HepG2 (cell line): ENCODE data around the gene SEMA3B. TPM values are rescaled to one million over a fixed set of nuclear protein-coding genes. Genes with fewer than 3 reads are reported as not detected.
A peak's percentile ranks its signal among the peaks of the same experiment; 100 is the strongest.

Experiments used
- CHCHD3 ChIP-seq: sonication (generic); formaldehyde crosslinking; IDR thresholded peaks from 2 replicates; pipeline ENCODE4 v1.8.0; 2022; ENCODE audit warnings: mild to moderate bottlenecking, missing genetic modification reagents, moderate library complexity
- HES4 ChIP-seq: sonication (generic); formaldehyde crosslinking; IDR thresholded peaks from 2 replicates; pipeline ENCODE4 v1.9.0; 2021; ENCODE audit warnings: mild to moderate bottlenecking, missing genetic modification reagents, borderline replicate concordance
- HOXA5 ChIP-seq: sonication (generic); formaldehyde crosslinking; IDR thresholded peaks from 2 replicates; pipeline ENCODE4 v1.4.0; 2020; ENCODE audit warnings: missing genetic modification reagents
- JUNB ChIP-seq: sonication (generic); formaldehyde crosslinking; IDR thresholded peaks from 2 replicates; pipeline ENCODE4 v1.8.0; 2022; ENCODE audit warnings: missing genetic modification reagents, mild to moderate bottlenecking, borderline replicate concordance
- KLF6 ChIP-seq: IDR thresholded peaks from 2 replicates; pipeline ENCODE4 v1.8.0; 2016; ENCODE audit warnings: missing biosample characterization, missing genetic modification reagents
- MTA1 ChIP-seq: sonication (generic); formaldehyde crosslinking; IDR thresholded peaks from 2 replicates; pipeline ENCODE4 v1.4.0; 2020; ENCODE audit warnings: missing genetic modification reagents, mild to moderate bottlenecking, borderline replicate concordance
- NONO ChIP-seq, 2 experiments: fragments of 450-650 bp in 1 of 2; sonication (generic) in 1 of 2; formaldehyde crosslinking in 1 of 2; IDR thresholded peaks in 1 of 2; conservative IDR thresholded peaks in 1 of 2; 2 replicates each; pipeline versions ENCODE4 v1.6.1 to v1.8.0; 2017 to 2022; ENCODE audit warnings: mild to moderate bottlenecking in 1 of 2, missing genetic modification reagents in 1 of 2, moderate library complexity in 1 of 2
- NRL ChIP-seq: sonication (generic); formaldehyde crosslinking; IDR thresholded peaks from 2 replicates; pipeline ENCODE4 v1.5.0; 2020; ENCODE audit warnings: missing genetic modification reagents, mild to moderate bottlenecking, moderate library complexity, borderline replicate concordance
- POGZ ChIP-seq: sonication (generic); formaldehyde crosslinking; IDR thresholded peaks from 2 replicates; pipeline ENCODE4 v1.4.0; 2020; ENCODE audit warnings: mild to moderate bottlenecking, missing genetic modification reagents
- REL ChIP-seq: sonication (generic); formaldehyde crosslinking; conservative IDR thresholded peaks from 2 replicates; pipeline ENCODE4 v1.8.0; 2022; ENCODE audit warnings: mild to moderate bottlenecking, missing genetic modification reagents, moderate library complexity
- SALL1 ChIP-seq: sonication (generic); formaldehyde crosslinking; IDR thresholded peaks from 2 replicates; pipeline ENCODE4 v1.8.0; 2022; ENCODE audit warnings: mild to moderate bottlenecking, missing genetic modification reagents
- SKIL ChIP-seq: sonication (generic); formaldehyde crosslinking; IDR thresholded peaks from 2 replicates; pipeline ENCODE4 v1.8.0; 2022; ENCODE audit warnings: missing genetic modification reagents, mild to moderate bottlenecking, moderate library complexity, borderline replicate concordance
- SMARCE1 ChIP-seq: fragments of 450-650 bp; IDR thresholded peaks from 2 replicates; pipeline ENCODE4 v1.6.1; 2017; ENCODE audit warnings: borderline replicate concordance
- ZMAT3 ChIP-seq: sonication (generic); formaldehyde crosslinking; conservative IDR thresholded peaks from 2 replicates; pipeline ENCODE4 v1.7.0; 2021; ENCODE audit warnings: missing genetic modification reagents
- ZNF292 ChIP-seq: sonication (generic); formaldehyde crosslinking; IDR thresholded peaks from 2 replicates; pipeline ENCODE4 v1.8.1; 2022; ENCODE audit warnings: mild to moderate bottlenecking, low read depth, missing genetic modification reagents, borderline replicate concordance
- ZNF460 ChIP-seq: sonication (generic); formaldehyde crosslinking; IDR thresholded peaks from 2 replicates; pipeline ENCODE4 v1.5.1; 2020; ENCODE audit warnings: missing genetic modification reagents, mild to moderate bottlenecking, borderline replicate concordance
- ZNF652 ChIP-seq: IDR thresholded peaks from 2 replicates; pipeline ENCODE4 v1.6.1; 2016; ENCODE audit warnings: low read depth, borderline replicate concordance
- ZNF724P ChIP-seq: sonication (generic); formaldehyde crosslinking; IDR thresholded peaks from 2 replicates; pipeline ENCODE4 v1.8.0; 2022; ENCODE audit warnings: missing genetic modification reagents, borderline replicate concordance
- ZNF790 ChIP-seq: sonication (generic); formaldehyde crosslinking; IDR thresholded peaks from 2 replicates; pipeline ENCODE4 v1.8.0; 2022; ENCODE audit warnings: missing genetic modification reagents, mild to moderate bottlenecking, borderline replicate concordance
- polyA plus RNA-seq, 8 experiments: library from polyadenylated mRNA; depleted of rRNA in 3 of 8; stranded (reverse) in 7 of 8; unstranded in 1 of 8; fragments of >200 nt; fragmentation: Illumina TruSeq in 4 of 8; extraction: Trizol in 4 of 8; gene quantifications; 2 replicates each; pipeline versions ENCODE4 v1.2.1 to v1.2.3, GENCODE V29; 2011 to 2016; ENCODE audit warnings: low read depth in 4 of 8, missing spikeins in 1 of 8, mixed read lengths in 1 of 8; ENCODE audit not compliant: insufficient read depth in 1 of 8
- total RNA-seq, 5 experiments: library from RNA; depleted of rRNA; stranded (reverse); fragments of >200 nt; fragmentation: Illumina TruSeq; extraction: Trizol; gene quantifications; 2 replicates each; pipeline ENCODE4 v1.2.3, GENCODE V29; 2016; ENCODE audit warnings: low read depth in 1 of 5
- TF ChIP-seq, protein P1 (sequence below): sonication (generic); formaldehyde crosslinking; IDR thresholded peaks from 2 replicates; pipeline ENCODE4 v1.5.1; 2020; ENCODE audit warnings: mild to moderate bottlenecking, missing genetic modification reagents, moderate library complexity
- TF ChIP-seq, protein P2 (sequence below): sonication (generic); formaldehyde crosslinking; IDR thresholded peaks from 2 replicates; pipeline ENCODE4 v1.4.0; 2020; ENCODE audit warnings: missing genetic modification reagents, borderline replicate concordance

The SEMA3B gene
- total and polyA plus RNA-seq, 2 of the 13 experiments (the other 11 are each of a cell fraction or from before 2014, with no cell fraction given), result 93.2 to 158 TPM

- peak; percentile 24; the same call in 1 of the 2 replicates for TF ChIP-seq ZNF790 (CRISPR knock-in tag)
- peak; percentile 99 for TF ChIP-seq ZNF652 (CRISPR knock-in tag)
- TF ChIP-seq CHCHD3, result no peak; the same call in 1 of the 2 replicates
- no peak for TF ChIP-seq SMARCE1
- peak; percentile 24; the same call in 1 of the 2 replicates for TF ChIP-seq HOXA5 (CRISPR knock-in tag)
- TF ChIP-seq ZNF292, result no peak
- no peak; the same call in 1 of the 2 replicates for TF ChIP-seq SKIL (CRISPR knock-in tag)
- TF ChIP-seq, protein P1, sequence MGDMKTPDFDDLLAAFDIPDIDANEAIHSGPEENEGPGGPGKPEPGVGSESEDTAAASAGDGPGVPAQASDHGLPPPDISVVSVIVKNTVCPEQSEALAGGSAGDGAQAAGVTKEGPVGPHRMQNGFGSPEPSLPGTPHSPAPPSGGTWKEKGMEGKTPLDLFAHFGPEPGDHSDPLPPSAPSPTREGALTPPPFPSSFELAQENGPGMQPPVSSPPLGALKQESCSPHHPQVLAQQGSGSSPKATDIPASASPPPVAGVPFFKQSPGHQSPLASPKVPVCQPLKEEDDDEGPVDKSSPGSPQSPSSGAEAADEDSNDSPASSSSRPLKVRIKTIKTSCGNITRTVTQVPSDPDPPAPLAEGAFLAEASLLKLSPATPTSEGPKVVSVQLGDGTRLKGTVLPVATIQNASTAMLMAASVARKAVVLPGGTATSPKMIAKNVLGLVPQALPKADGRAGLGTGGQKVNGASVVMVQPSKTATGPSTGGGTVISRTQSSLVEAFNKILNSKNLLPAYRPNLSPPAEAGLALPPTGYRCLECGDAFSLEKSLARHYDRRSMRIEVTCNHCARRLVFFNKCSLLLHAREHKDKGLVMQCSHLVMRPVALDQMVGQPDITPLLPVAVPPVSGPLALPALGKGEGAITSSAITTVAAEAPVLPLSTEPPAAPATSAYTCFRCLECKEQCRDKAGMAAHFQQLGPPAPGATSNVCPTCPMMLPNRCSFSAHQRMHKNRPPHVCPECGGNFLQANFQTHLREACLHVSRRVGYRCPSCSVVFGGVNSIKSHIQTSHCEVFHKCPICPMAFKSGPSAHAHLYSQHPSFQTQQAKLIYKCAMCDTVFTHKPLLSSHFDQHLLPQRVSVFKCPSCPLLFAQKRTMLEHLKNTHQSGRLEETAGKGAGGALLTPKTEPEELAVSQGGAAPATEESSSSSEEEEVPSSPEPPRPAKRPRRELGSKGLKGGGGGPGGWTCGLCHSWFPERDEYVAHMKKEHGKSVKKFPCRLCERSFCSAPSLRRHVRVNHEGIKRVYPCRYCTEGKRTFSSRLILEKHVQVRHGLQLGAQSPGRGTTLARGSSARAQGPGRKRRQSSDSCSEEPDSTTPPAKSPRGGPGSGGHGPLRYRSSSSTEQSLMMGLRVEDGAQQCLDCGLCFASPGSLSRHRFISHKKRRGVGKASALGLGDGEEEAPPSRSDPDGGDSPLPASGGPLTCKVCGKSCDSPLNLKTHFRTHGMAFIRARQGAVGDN, result peak; percentile 95
- TF ChIP-seq, protein P2, sequence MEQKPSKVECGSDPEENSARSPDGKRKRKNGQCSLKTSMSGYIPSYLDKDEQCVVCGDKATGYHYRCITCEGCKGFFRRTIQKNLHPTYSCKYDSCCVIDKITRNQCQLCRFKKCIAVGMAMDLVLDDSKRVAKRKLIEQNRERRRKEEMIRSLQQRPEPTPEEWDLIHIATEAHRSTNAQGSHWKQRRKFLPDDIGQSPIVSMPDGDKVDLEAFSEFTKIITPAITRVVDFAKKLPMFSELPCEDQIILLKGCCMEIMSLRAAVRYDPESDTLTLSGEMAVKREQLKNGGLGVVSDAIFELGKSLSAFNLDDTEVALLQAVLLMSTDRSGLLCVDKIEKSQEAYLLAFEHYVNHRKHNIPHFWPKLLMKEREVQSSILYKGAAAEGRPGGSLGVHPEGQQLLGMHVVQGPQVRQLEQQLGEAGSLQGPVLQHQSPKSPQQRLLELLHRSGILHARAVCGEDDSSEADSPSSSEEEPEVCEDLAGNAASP, result peak; percentile 26
- peak; percentile 31; the same call in 1 of the 2 replicates for TF ChIP-seq ZNF460 (CRISPR knock-in tag)
- TF ChIP-seq ZMAT3 (CRISPR knock-in tag), result 0 out of 2 replicates have a peak, but pooled peaks have one; percentile 55
- TF ChIP-seq JUNB, result no peak
- 0 out of 2 replicates have a peak, but pooled peaks have one; percentile 80 for TF ChIP-seq REL (CRISPR knock-in tag)
- no peak for TF ChIP-seq NONO (IDR thresholded peaks at IDR 0.05)
- TF ChIP-seq NONO (CRISPR knock-in tag; conservative IDR thresholded peaks at IDR 0.05), result peak; percentile 75; the same call in 1 of the 2 replicates
- TF ChIP-seq KLF6 (CRISPR knock-in tag), result no peak; the same call in 1 of the 2 replicates
- peak; percentile 7; the same call in 1 of the 2 replicates for TF ChIP-seq POGZ (CRISPR knock-in tag)
- TF ChIP-seq SALL1 (CRISPR knock-in tag), result peak; percentile 66
- TF ChIP-seq HES4 (CRISPR knock-in tag), result no peak
- TF ChIP-seq NRL (CRISPR knock-in tag), result peak; percentile 92
- TF ChIP-seq ZNF724P, result 0 out of 2 replicates have a peak, but pooled peaks have one; percentile 36
- 0 out of 2 replicates have a peak, but pooled peaks have one; percentile 57 for TF ChIP-seq MTA1 (CRISPR knock-in tag)
These were observed 30.1 kb downstream of the SEMA3B start, which contains the start of the genes HYAL3 and NAA80 (continued) for GRCh38 chr3:50298836-50299637.
